ENCODE results near the gene ZHX3. TPM values are rescaled to one million over a fixed set of nuclear protein-coding genes. Genes with fewer than 3 reads are reported as not detected.

ZHX3 gene
- total RNA-seq, 4 donors from 2014 or later = 89.3 to 173 (median 156) TPM

GRCh38 chr20:41170386-41171105 lies 147.0 kb downstream of the ZHX3 start:
- no peaks in the 10 kb centered on the region for H3K9me3 ChIP-seq
- H3K27ac ChIP-seq (replicated peaks in 1 of 4) = peak overlapping the region; percentile 77 to 85 (median 81)
- H3K4me3 ChIP-seq = no peak overlapping the region
- no peak for DNase-seq (ENCODE audit: extremely low spot score)
- no peak for TF ChIP-seq POLR2AphosphoS5 (IDR thresholded peaks at IDR 0.05)
- no peak for TF ChIP-seq POLR2A (IDR thresholded peaks at IDR 0.05; ENCODE audit: low read depth)
- no peak for TF ChIP-seq CTCF (IDR thresholded peaks at IDR 0.05)
- TF ChIP-seq EP300 (IDR thresholded peaks at IDR 0.05) = no peak
- intact Hi-C loops (cut with DNase I) = loop anchor here (5.0 kb wide), 1 partner anchor 33 kb away; the partner anchor contains the start of gene PLCG1
- no peaks in the 10 kb centered on the region for H3K27me3 ChIP-seq
- peaks cover 41 to 47% (median 43%) of the 10 kb centered on the region in 4 donors for H3K4me1 ChIP-seq
- WGBS = 91% methylated on average over 6 of the region's 6 CpGs
- H3K36me3 ChIP-seq = peaks cover 47 to 94% (median 87%) of the 10 kb centered on the region in 4 donors

GRCh38 chr20:41169791-41170351 lies 147.7 kb downstream of the ZHX3 start:
- Histone ChIP-seq H3K27ac (replicated peaks in 1 of 4) (peak overlapping the region; percentile 77 to 85 (median 81)), H3K4me3 (no peak overlapping the region), H3K36me3 (peaks cover 54 to 95% (median 91%) of the 10 kb centered on the region in 4 donors), H3K4me1 (peaks cover 34 to 40% (median 36%) of the 10 kb centered on the region in 4 donors), H3K9me3 (no peaks in the 10 kb centered on the region), H3K27me3 (no peaks in the 10 kb centered on the region)
- no peak for DNase-seq (ENCODE audit: extremely low spot score)
- TF ChIP-seq POLR2A (IDR thresholded peaks at IDR 0.05; ENCODE audit: low read depth) (no peak), CTCF (IDR thresholded peaks at IDR 0.05) (no peak), EP300 (IDR thresholded peaks at IDR 0.05) (no peak), POLR2AphosphoS5 (IDR thresholded peaks at IDR 0.05) (no peak)
- WGBS = 73% methylated on average over 6 of the region's 14 CpGs
- intact Hi-C loops (cut with DNase I) = loop anchor here (5.0 kb wide), 1 partner anchor 33 kb away; the partner anchor contains the start of gene PLCG1

- no peak for DNase-seq (ENCODE audit: extremely low spot score)
- TF ChIP-seq EP300 (IDR thresholded peaks at IDR 0.05) (no peak), POLR2AphosphoS5 (IDR thresholded peaks at IDR 0.05) (no peak), CTCF (IDR thresholded peaks at IDR 0.05) (no peak), POLR2A (IDR thresholded peaks at IDR 0.05; ENCODE audit: low read depth) (no peak)
- peak overlapping the region; percentile 77 to 85 (median 81) for H3K27ac ChIP-seq (replicated peaks in 1 of 4)
- peaks cover 28 to 34% (median 30%) of the 10 kb centered on the region in 4 donors for H3K4me1 ChIP-seq
- H3K4me3 ChIP-seq = no peak overlapping the region
- H3K9me3 ChIP-seq = no peaks in the 10 kb centered on the region
- no peaks in the 10 kb centered on the region for H3K27me3 ChIP-seq
- intact Hi-C loops (cut with DNase I) = no loop called here
- 93% methylated on average over 9 of the region's 9 CpGs for WGBS
- peaks cover 61 to 95% (median 91%) of the 10 kb centered on the region in 4 donors for H3K36me3 ChIP-seq
Measured at GRCh38 chr20:41169162-41169690, 148.3 kb downstream of the ZHX3 start.

- intact Hi-C loops (cut with DNase I) = no loop called here
- Histone ChIP-seq H3K27ac (replicated peaks in 1 of 4) (peak overlapping the region in 3 of 4 donors; percentile 25 to 46 (median 40)), H3K4me1 (peaks cover 21 to 27% (median 23%) of the 10 kb centered on the region in 4 donors), H3K27me3 (no peaks in the 10 kb centered on the region), H3K9me3 (no peaks in the 10 kb centered on the region), H3K4me3 (no peak overlapping the region), H3K36me3 (peaks cover 68 to 95% (median 91%) of the 10 kb centered on the region in 4 donors)
- WGBS = 96% methylated on average over 4 of the region's 10 CpGs
- no peak for TF ChIP-seq EP300 (IDR thresholded peaks at IDR 0.05)
- TF ChIP-seq POLR2A (IDR thresholded peaks at IDR 0.05; ENCODE audit: low read depth) = no peak
- no peak for TF ChIP-seq CTCF (IDR thresholded peaks at IDR 0.05)
- TF ChIP-seq POLR2AphosphoS5 (IDR thresholded peaks at IDR 0.05) = no peak
- no peak for DNase-seq (ENCODE audit: extremely low spot score)
Measured at GRCh38 chr20:41168281-41169161, 149.0 kb downstream of the ZHX3 start.

All from esophagus muscularis mucosa (tissue), 4 donors.